Measurements from ENCODE around the gene AXIN2.

Gene AXIN2

DNA sequence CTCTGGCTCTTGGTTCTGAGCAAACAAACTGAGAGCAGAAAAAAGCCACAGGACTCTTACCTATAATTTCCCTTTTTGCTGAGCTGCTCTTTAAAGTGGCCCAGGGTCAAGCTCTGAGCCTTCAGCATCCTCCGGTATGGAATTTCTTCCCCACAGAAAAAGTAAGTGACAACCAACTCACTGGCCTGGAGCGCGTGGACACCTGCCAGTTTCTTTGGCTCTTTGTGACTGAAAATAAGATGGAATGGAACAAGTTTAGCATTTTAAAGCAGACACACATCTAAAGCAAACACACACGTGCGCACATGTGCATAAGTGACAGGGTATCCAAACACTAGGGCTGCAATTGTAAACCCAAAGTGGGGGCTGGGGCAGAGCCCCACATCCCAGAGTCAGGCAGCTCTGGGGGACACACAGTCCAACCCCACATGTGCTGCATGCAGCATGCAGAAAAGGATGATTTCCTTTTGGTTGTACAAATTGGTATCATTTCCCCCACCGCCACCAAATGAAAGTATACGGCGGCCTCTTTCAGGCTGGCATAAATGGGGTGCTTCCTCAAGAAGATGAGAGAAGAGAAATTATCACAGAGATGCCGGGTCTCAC, 27.5 kb downstream of the AXIN2 start:
- no peak overlapping the region for H3K4me3 ChIP-seq (ENCODE audit: low read depth, low read length)
- TF ChIP-seq, protein P1, sequence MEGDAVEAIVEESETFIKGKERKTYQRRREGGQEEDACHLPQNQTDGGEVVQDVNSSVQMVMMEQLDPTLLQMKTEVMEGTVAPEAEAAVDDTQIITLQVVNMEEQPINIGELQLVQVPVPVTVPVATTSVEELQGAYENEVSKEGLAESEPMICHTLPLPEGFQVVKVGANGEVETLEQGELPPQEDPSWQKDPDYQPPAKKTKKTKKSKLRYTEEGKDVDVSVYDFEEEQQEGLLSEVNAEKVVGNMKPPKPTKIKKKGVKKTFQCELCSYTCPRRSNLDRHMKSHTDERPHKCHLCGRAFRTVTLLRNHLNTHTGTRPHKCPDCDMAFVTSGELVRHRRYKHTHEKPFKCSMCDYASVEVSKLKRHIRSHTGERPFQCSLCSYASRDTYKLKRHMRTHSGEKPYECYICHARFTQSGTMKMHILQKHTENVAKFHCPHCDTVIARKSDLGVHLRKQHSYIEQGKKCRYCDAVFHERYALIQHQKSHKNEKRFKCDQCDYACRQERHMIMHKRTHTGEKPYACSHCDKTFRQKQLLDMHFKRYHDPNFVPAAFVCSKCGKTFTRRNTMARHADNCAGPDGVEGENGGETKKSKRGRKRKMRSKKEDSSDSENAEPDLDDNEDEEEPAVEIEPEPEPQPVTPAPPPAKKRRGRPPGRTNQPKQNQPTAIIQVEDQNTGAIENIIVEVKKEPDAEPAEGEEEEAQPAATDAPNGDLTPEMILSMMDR (IDR thresholded peaks at IDR 0.05; ENCODE audit: low read depth, low read length), result no peak
- no peaks in the 10 kb centered on the region for H3K27me3 ChIP-seq
- no peaks in the 10 kb centered on the region for H3K4me1 ChIP-seq
- no peaks in the 10 kb centered on the region for H3K9me3 ChIP-seq
- no peak for DNase-seq
- no peaks in the 10 kb centered on the region for H3K36me3 ChIP-seq

DNA sequence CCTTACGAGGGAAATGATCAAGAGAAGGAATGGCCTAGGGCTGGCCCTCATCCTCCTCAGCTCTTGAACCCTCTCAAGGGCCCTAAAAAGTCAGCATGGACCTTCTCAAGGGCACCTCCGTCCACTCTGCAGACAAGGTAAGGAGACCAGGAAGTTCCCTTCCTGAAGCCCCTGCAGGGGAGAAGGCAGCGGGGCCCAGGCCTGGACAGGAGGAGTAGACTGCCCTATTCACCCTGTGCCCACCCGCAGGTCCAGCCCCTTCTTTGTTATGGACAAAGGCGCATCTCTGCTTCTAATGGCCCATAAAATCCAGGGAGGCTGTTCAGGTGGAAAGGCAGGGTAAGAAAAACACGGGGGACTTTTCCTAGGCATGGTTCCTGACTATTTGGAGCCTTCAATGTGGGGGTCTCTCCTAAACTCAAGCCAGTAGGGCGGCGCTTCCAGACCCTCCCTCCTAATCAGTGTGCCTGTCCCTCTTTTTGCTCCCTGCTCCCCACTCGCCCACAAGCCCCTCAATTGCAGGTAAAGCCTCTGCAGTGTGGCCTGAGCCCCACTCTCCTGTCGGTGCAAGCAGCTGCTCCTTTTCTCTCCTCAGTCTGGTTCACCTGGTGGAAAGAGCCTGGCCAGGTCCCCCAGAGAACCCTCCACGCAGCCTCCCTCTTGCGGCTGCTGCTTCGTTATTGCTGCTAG, 28.2 kb downstream of the AXIN2 start:
- no peaks in the 10 kb centered on the region for H3K4me1 ChIP-seq
- H3K36me3 ChIP-seq, result no peaks in the 10 kb centered on the region
- DNase-seq, result no peak
- no peaks in the 10 kb centered on the region for H3K27me3 ChIP-seq
- no peak overlapping the region for H3K4me3 ChIP-seq (ENCODE audit: low read depth, low read length)
- TF ChIP-seq, protein P1 (IDR thresholded peaks at IDR 0.05; ENCODE audit: low read depth, low read length), result no peak
- no peaks in the 10 kb centered on the region for H3K9me3 ChIP-seq

DNA sequence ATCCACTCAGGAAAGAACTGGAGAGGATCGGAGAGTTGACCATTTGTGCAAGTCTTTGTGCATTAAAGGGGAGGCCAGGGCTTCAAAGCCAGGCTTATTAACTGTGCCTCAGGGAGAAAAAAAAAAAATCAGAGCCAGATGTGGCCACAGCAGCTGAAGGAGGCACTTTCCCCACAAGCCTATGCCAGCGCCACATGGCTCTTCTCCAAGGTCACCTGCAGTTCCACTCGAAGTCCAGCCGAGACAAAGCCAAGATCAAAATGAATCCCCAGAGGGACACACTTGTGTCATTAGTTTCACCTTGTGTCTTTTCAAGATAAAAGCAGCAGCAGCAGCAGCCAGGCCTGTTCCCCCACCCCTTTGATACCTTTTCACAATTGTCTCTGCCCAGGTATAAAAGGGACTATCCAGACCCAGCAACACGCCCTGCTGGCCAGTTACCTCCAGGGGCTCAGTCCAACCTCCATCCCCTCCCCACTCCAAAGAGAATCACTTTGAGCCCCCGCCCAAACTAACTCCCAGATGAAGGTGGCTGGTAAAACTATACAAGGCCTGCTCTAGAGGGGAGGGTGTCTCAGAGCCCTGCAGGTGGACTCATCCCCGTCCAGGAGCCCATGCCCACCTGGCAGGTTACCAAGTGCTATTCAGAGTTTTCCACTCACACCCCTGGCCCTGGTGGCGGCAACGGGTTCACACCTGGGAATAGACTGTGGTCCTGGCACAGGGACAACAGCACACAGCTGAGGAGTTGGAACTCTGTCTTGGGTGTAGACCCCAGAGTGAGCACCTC, 29.2 kb downstream of the AXIN2 start:
- Histone ChIP-seq H3K36me3 (no peaks in the 10 kb centered on the region), H3K4me1 (no peaks in the 10 kb centered on the region), H3K9me3 (no peaks in the 10 kb centered on the region), H3K4me3 (ENCODE audit: low read depth, low read length) (no peak overlapping the region), H3K27me3 (no peaks in the 10 kb centered on the region)
- no peak for DNase-seq
- TF ChIP-seq, protein P1 (IDR thresholded peaks at IDR 0.05; ENCODE audit: low read depth, low read length), result no peak

DNA sequence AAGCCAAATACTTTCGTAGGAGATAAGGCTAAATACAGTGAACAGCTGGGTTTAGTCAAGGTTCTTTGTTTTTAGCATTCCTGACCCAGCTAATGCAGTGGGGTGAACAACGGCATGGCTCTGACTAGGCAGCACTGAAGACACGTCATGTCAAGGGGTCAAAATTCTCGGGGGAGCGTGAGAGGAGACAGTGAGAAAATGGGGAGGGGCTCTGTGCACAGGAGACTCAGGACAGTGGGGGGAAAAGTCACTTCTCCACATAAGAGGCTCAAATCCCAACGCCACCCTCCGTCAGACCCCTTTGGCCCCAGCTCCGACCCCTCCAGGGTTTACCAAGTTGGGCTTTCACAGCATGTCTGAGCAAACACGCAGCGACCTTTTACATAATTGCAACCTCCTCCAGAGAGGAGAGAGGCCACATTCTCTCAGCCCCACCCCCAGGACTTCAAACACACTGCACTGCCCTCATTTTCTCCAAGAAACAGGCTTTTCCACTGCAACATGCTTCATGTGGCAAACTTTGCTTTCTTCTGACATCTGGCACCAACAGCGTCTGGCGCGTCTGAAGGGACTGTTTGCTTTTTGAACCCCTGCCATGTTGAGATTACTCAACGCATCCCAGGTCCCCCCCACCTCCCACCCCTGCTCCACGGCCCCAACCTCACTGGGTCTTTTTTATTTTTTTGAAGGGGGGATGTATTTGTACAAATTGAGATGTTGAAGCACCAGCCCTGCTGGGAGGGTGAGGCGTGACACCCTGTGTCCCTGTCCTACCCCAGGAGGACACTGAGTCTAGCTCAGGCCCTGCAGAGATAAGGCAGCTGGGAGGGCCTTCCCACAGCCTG, 30.0 kb downstream of the AXIN2 start:
- Histone ChIP-seq H3K27me3 (no peaks in the 10 kb centered on the region), H3K4me3 (ENCODE audit: low read depth, low read length) (no peak overlapping the region), H3K9me3 (no peaks in the 10 kb centered on the region), H3K36me3 (no peaks in the 10 kb centered on the region), H3K4me1 (no peaks in the 10 kb centered on the region)
- no peak for DNase-seq
- TF ChIP-seq, protein P1 (IDR thresholded peaks at IDR 0.05; ENCODE audit: low read depth, low read length), result 0 out of 2 replicates have a peak, but pooled peaks have one; percentile 4

DNA sequence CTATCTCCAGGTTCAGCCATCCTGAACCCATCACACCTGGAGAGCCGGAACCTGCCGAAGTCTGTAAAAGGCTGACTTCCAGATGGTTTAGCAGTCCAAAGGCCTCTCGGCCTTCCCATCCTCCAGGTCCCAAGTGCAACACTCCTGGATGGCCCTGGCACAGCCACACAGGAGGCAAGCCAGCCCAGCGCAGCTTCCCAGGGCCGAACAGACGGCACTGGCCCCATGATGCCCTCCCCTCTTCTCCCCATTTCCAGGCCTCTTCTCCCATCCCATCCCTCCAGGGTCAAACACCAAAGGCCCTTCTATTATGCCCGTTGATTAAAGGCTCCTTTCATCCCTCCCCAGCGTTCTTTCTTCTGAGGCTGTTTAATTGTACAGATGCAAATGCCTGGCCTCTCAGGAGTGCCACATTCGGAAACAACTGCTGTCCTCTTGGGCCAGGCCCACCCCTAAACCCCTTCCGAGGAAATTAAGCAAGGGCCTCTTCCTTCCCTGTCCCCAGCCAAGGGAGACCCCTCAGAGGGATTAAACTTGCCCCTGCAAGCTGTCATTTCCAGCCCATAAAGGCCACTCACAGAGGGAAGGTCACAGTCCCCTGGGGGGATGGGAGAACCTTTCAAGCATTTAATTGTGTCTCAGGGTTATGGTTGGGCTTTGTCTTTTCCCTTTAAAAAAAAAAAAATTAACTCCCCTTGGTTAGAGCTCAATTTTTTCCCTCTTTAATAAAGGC, 30.8 kb downstream of the AXIN2 start:
- Histone ChIP-seq H3K9me3 (no peaks in the 10 kb centered on the region), H3K4me1 (no peaks in the 10 kb centered on the region), H3K36me3 (no peaks in the 10 kb centered on the region), H3K4me3 (ENCODE audit: low read depth, low read length) (no peak overlapping the region), H3K27me3 (no peaks in the 10 kb centered on the region)
- no peak for DNase-seq
- TF ChIP-seq, protein P1 (IDR thresholded peaks at IDR 0.05; ENCODE audit: low read depth, low read length), result no peak

Data from BE2C (cell line).